Stimulated activated CD4-positive, alpha-beta T cell treated with anti-CD3 and anti-CD28 coated beads, TNF-alpha, amount 100 ng/mL, for 24 hours (primary cell): ENCODE results near the gene MAPK11.

Experiments
- DNase-seq, 3 experiments: peaks; one replicate each; pipeline ENCODE4 v3.0.0-alpha.2; 2020; ENCODE audit warnings: low read depth in 3 of 3

The MAPK11 gene

GRCh38 chr22:50224071-50224470 lies 46.1 kb downstream of the MAPK11 start:
- DNase-seq = no peak

GRCh38 chr22:50222508-50222907 lies 47.7 kb downstream of the MAPK11 start:
- no peak for DNase-seq

- DNase-seq = no peak
Measured at GRCh38 chr22:50221410-50222300, 48.5 kb downstream of the MAPK11 start.

- DNase-seq = no peak
Measured at GRCh38 chr22:50220603-50221409, 49.4 kb downstream of the MAPK11 start.

- DNase-seq = no peak
Measured at GRCh38 chr22:50219800-50220602, 50.2 kb downstream of the MAPK11 start.

- no peak for DNase-seq
Measured at GRCh38 chr22:50218996-50219727, 51.0 kb downstream of the MAPK11 start.

GRCh38 chr22:50218153-50218995 lies 51.8 kb downstream of the MAPK11 start:
- no peak for DNase-seq

- DNase-seq = no peak
Measured at GRCh38 chr22:50217543-50218152, 52.5 kb downstream of the MAPK11 start.

- no peak for DNase-seq
Measured at GRCh38 chr22:50216684-50217520, 53.3 kb downstream of the MAPK11 start.

- no peak for DNase-seq
Measured at GRCh38 chr22:50216055-50216683, 54.0 kb downstream of the MAPK11 start.

GRCh38 chr22:50215297-50216054 lies 54.7 kb downstream of the MAPK11 start:
- no peak for DNase-seq
